Measurements from ENCODE around the gene THOC5. TPM values are rescaled to one million over a fixed set of nuclear protein-coding genes. Genes with fewer than 3 reads are reported as not detected.

THOC5 gene
- polyA plus RNA-seq, 1 of the 3 experiments (the other 2 are of a cell fraction): 95.9 TPM

- no peak overlapping the region for H3K4me2 ChIP-seq
- no peaks in the 10 kb centered on the region for H3K9me3 ChIP-seq
- POLR2A ChIA-PET: no interaction called here
- no peak for TF ChIP-seq ZBTB33 (IDR thresholded peaks at IDR 0.05; ENCODE audit: borderline replicate concordance, low read depth)
- no peak for TF ChIP-seq TCF12 (IDR thresholded peaks at IDR 0.05)
- no peak for TF ChIP-seq RAD21 (IDR thresholded peaks at IDR 0.05; ENCODE audit: low read length)
- TF ChIP-seq USF2 (IDR thresholded peaks at IDR 0.05; ENCODE audit: borderline replicate concordance, low read depth, low read length): no peak
- no peak for TF ChIP-seq SIN3A (IDR thresholded peaks at IDR 0.05; ENCODE audit: borderline replicate concordance, low read depth, low read length)
- TF ChIP-seq CHD2 (IDR thresholded peaks at IDR 0.05; ENCODE audit: low read length, partially characterized antibody): no peak
- TF ChIP-seq RFX5 (IDR thresholded peaks at IDR 0.05; ENCODE audit: low read length): no peak
- TF ChIP-seq GATA2 (CRISPR knock-in tag; IDR thresholded peaks at IDR 0.05): no peak
- TF ChIP-seq MAX (IDR thresholded peaks at IDR 0.05; ENCODE audit: low read depth): no peak
- no peak for TF ChIP-seq JUND (IDR thresholded peaks at IDR 0.05)
- no peak for TF ChIP-seq FOXM1 (IDR thresholded peaks at IDR 0.05; ENCODE audit: low read depth)
- no peak for TF ChIP-seq FOXJ3 (CRISPR knock-in tag; IDR thresholded peaks at IDR 0.05)
- TF ChIP-seq PBX3 (IDR thresholded peaks at IDR 0.05): no peak
- TF ChIP-seq TEAD4 (IDR thresholded peaks at IDR 0.05; ENCODE audit: borderline replicate concordance, insufficient read depth): no peak
- no peak for TF ChIP-seq REST (IDR thresholded peaks at IDR 0.05; ENCODE audit: low read depth, low read length)
- no peak for TF ChIP-seq GABPA (IDR thresholded peaks at IDR 0.05; ENCODE audit: low read depth)
- no peak for TF ChIP-seq EP300 (IDR thresholded peaks at IDR 0.05; ENCODE audit: borderline replicate concordance in 1 of 2, low read depth in 1 of 2, low read length in 1 of 2)
- TF ChIP-seq TAF1 (IDR thresholded peaks at IDR 0.05; ENCODE audit: borderline replicate concordance, low read depth, low read length): no peak
- no peak for TF ChIP-seq CTCF (IDR thresholded peaks at IDR 0.05)
- TF ChIP-seq NRF1 (IDR thresholded peaks at IDR 0.05; ENCODE audit: low read depth, low read length): no peak
- H3K27ac ChIP-seq (ENCODE audit: low read depth in 2 of 2, low read length in 1 of 2): no peak overlapping the region
- CTCF ChIA-PET: no interaction called here
- H3K36me3 ChIP-seq (replicated peaks in 1 of 2; ENCODE audit: control insufficient read depth in 1 of 2, insufficient read depth in 2 of 2, low read length in 1 of 2): no peaks in the 10 kb centered on the region
- H3K27me3 ChIP-seq (ENCODE audit: insufficient read depth): no peaks in the 10 kb centered on the region
- no peaks in the 10 kb centered on the region for H3K9me2 ChIP-seq
- WGBS (ENCODE audit: low lambda C conversion rate): 61% methylated on average over 5 of the region's 5 CpGs
- no peak overlapping the region for H3K4me3 ChIP-seq (ENCODE audit: low read depth in 2 of 2, low read length in 1 of 2)
- DNase-seq: no peak
- H2AFZ ChIP-seq (ENCODE audit: low read depth): no peak overlapping the region
- 0 out of 2 replicates have a peak, but pooled peaks cover 2% of the 10 kb centered on the region for H4K20me1 ChIP-seq (ENCODE audit: insufficient read depth)
- H3F3A ChIP-seq (replicated peaks; ENCODE audit: insufficient read depth): no peaks in the 10 kb centered on the region
- no peaks in the 10 kb centered on the region for H3K79me2 ChIP-seq (ENCODE audit: insufficient read depth)
- no peak overlapping the region for H3K9ac ChIP-seq
- H3K4me1 ChIP-seq (ENCODE audit: control insufficient read depth in 1 of 2, insufficient read depth in 2 of 2, low read depth in 1 of 2, low read length in 1 of 2): peaks cover 0 to 6% of the 10 kb centered on the region in 2 experiments; a peak in 1 of 4 replicates
Observed at GRCh38 chr22:29473001-29473400, 80.6 kb downstream of the THOC5 start.
